HG03460 (cell line): ENCODE measurements around the gene NRXN2.
A peak's percentile ranks its signal among the peaks of the same experiment; 100 is the strongest.

Source experiments
- ATAC-seq: cut with Tn5 transposase; IDR thresholded peaks from one replicate; pipeline ENCODE4 v1.9.1; 2021; ENCODE audit not compliant: unreplicated experiment

The NRXN2 gene

DNA sequence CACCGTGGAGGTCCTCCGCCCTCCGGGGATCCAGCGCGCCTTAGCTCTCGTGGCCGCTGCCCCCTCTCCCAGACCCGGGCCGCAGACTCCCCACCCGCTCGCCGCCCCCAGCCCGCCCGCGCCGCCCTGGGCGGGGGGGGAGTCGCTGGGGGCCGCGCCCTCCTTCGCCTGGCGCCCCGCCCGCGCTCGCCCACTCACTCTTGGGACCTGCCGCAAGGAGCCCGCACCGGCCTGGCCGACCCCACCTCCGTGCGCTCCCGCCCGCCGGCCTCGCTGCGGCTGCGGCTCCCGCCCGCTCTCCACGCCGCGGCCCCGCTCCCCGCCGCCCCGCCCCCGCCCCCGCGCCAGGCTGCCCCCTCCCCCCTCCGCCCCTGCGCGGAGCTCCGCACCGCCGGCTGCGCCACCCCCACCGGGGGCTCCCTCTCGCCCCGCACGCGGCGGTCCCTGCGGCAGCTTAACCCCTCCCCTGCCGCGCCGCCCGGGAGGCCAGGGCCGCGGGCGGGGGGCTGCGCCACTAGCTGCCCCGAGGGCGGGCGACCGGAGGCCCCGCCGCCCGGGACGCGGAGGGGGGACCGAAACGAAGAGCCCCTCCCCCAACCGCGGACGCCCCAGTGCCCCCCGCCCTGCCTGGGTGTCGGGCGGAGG lies 21.7 kb upstream of the NRXN2 start:
- no peak for ATAC-seq

DNA sequence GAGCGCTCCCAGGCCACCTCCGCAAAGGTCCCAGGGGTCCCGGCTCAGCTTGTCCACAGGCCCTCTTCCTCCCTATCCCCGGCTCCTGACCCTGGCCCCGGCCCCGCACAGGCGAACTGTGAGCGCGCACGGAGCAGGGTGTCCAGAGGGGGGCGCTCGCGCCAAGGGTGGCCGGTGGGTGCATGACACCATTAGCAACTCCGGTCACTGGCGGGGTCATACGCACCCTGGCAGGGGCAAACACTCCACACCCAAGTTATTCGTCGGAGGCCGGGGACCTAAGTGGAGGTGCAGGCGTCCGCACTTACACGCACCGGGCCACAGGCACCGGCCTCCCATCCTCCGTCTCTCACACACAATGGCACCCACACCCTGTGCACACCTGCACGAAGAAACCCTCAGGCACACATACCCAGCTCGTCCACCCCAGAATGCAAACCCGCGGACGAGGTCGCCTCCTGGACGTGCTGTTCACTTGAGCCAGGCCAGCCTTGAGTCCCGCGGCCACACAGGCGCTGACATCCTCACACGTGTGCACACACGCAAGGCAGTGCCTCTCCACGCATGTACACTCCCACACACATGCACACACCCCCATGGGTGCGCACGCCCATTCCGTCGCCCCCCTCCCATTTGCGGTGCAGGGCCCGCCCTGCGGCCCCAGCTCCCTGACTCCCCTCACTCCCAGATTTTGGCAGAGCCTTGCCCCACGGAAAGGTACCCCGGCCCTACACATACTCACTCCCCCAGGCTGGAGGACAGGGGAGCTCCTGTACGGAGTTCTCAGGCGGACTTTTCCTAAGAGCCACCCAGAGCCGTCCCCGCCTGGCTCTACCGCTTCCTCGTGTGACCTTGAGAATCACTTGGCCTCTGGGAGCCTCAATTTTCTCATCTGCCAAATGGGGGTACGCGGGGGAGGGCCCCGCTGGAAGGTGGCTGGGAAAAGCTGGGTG lies 20.9 kb upstream of the NRXN2 start, which contains the start of gene RASGRP2:
RASGRP2 (minus strand) TSS at position 552 of the 953 bp plus-strand sequence. CDS start 1,276 bp downstream, outside the sequence.
- no peak for ATAC-seq

DNA sequence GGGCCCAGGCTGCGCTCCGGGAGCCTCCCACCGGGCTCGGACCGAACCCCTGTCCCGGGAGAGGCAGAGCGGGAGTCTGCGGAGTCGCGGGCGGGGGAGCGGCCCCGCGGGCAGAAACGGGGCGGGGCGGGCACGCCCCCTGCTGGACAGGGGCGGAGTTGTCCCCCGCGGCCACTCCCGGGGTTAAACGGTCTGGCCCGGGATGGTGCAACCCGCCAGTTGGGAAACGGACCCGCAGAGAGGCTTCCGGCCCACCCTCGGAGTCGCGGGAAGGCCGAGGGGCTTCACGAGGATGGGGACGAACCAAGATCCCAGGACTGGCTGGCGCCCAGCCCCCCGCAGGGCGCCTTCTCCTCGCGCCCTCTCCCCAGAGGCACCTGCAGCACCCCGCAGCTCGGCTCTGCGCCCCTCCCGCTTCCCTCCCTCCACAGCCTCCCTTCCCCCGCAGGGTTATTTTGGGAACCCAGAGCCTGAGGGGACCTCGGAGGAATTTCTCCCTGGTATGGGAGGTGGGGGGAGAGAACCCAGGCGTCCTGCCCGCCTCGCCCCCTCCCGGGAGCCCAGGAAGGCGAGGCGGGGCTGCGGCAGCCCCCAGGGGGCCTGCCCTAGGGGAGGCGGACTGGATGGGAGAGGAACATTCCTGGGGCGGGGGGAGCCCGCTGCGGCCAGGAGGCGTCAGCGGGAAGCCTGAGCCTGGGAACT lies 20.0 kb upstream of the NRXN2 start:
- ATAC-seq, result no peak

DNA sequence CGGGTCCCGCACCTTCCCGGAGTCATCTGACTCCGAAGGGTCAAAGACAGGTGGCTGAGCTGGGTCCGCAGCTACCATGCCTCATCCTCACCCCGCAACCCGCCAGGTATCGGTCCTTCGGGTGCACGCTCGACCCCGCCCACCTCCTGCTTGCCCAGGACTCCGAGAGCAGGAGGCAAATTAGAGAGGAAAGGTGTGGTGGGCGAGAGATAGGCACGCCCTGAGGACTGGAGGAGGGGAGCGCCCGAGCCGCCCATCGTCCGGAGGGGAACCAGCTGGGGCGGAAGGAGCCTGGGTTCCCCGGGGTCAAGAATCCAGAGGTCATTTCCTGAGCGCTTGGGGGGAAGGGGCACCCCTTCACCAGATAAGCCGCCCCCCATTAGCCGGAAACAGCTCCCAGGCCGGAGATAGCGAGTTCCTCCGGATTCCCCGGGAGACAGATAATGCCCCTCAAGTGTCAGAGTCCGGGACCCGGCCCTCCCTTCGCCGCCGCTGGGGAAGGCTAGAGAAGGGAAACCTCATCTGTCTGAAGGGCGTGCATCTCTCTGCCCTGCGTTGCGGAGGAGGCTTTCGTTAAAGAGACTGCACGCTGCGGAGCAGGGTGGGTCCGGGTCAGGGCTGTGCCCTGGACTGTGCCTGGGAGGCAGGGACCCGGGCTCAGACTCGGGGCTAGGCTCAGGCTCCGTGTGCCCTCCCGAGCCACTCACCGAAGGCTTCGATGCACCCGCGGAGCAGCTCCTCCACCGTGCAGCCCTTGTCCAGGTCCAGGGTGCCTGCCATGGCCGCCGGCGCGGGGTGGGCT lies 19.3 kb upstream of the NRXN2 start:
- no peak for ATAC-seq

DNA sequence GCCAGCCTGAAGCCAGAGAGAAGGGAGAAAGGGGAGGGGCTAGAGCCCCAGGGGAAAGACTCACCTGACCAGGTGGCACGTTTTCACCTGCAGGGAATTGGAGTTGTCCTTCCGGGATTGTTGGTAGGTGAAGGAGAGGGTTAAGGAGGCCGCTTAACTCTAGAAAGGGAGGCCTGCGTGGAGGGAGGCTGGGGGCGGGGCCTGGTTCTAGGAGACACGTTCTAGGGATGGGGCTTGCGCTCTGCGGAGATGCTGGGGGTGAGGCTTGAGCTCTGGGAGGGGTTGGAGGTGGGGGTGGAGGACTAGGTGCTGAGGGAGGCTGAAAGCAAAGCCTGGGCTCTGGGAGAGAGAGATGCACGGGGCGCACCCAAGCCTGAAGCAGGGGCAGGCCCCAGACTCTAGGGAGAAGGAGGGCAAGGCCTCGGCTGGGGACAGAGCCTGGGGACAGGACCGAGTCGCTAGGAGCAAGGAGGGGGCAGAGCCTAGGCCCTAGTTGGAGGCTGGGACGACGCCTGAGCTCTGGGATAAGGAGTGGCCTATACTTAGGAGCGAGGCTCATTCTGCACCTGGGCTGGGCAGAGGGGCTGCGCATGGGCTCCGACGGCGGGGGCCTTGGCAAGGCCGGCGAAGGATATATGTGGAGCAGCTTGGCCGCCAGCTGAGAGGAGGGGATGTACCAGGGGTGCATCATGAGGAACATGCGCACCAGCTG lies 18.5 kb upstream of the NRXN2 start:
- ATAC-seq, result no peak

DNA sequence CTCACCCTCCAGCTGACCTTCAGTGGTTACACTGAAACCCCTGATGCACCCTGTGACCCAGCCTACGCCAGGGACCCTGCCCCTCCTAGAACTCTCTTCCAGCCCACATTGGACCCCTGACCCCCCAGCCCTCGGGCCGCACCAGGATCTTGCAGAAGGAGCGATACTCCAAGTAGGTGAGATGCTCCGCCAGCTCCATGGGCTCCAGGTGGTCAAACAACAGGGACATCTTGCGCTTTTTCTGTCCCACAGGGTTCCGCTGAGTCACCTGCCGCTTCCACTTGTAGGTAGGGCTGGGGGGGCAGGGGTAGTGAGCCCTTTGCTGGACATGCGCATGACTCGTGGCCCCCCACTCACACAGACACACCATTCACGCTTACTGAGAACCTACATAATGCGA lies 16.9 kb upstream of the NRXN2 start:
- ATAC-seq, result no peak

DNA sequence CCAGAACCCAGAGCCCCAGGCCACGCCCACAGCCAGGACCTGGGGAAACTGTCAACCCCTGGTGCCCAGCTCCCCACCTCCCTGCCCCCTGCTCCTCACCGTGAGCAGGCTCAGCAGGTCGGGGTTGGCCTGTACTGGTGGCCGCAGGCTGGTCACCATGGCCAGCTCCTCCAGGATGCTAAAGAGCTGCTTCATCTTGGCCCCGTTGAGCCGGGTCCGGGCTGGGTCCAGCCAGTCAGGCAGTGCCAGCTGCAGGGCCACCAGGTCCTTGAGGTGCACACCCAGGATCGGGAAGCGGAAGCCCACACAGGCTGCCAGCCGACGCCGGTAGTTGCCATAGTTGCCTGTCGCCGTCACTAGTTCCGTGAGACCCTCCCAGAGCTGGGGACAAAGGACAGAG lies 13.7 kb upstream of the NRXN2 start:
- ATAC-seq, result no peak

DNA sequence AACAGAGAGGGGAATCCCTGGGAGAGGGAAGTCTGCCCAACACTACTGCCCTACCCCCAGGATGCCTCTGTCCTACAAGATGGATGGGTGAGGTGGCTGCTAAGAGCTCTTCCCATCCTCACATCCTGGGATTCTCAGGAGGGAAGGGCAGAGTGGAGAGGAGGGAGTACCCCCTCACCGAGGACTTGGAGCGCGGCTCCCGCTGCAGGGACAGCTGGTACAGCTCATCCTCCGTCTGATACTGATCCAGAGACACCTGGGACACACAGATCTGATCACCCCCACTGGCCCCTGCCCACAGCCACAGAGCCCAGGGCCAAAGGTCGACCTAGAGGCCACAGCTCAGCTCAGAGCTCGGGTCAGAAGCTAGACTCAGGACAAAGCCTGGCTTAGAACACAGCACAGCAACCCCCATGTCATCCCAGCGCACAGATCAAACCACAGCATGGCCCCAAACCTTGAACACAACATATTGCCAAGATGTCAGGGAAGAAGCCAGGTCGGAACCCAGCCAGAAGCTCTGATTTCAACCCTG lies 12.8 kb upstream of the NRXN2 start:
- no peak for ATAC-seq

DNA sequence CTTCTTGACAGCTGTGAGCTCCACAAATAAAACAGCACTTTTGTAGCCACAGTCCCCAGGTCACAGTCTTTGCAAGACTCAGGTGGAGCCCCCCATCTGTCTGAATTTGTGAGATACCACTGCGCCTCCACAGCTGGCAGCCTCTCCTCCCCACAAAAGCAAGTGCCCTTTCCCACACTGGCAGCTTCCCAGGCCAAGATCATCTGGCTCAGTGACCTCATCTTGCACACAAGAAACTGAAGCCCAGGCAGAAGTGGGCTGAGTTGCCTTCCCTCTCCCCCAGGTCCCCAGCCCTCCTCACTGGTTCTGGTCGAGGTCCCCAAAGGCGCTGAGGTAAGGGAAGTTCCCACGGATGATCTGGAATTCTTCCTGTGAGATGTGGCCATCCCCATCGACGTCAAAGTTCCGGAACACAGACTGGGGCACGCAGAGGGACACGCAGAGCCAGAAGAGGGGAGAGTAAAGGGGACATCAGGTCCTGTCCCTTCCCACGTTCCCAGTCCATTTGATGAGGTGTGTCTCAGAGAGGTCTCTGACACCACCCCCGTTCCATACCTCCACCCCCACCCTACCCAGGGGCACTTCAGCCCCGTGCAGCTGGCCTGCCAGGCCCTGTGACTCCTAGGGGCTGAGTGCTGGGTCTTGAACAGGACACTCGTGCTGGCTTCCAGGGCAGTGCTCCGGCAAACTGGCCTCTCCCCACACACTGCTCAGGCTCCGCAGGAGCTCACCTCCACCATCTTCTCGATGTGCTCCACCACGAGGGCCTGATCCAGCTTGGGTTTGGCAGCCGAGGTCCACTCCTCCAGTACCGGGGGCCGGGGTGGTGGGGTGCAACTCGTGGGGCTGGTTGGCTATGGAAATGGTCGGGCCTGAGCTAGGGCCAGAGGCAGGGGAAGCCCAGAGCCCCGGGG lies 12.1 kb upstream of the NRXN2 start:
- no peak for ATAC-seq

DNA sequence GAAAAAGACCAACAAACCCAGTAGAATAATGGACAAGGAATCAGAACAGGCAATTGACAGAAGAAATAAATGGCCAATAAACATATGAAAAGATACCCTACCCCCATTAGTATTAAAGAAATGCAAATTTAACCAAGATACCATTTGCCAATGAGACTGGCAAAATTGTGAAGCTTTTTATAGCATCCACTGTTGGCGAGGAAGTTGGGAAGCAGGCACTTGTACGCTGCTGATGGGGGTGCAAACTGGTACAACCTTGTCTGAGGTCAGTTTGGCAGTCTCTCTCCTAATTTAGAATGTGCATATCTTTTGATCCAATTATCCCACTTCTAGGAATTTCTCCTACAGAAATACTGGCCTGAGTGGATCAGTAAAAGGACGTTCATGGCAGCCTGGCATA lies 8.6 kb upstream of the NRXN2 start:
- no peak for ATAC-seq

DNA sequence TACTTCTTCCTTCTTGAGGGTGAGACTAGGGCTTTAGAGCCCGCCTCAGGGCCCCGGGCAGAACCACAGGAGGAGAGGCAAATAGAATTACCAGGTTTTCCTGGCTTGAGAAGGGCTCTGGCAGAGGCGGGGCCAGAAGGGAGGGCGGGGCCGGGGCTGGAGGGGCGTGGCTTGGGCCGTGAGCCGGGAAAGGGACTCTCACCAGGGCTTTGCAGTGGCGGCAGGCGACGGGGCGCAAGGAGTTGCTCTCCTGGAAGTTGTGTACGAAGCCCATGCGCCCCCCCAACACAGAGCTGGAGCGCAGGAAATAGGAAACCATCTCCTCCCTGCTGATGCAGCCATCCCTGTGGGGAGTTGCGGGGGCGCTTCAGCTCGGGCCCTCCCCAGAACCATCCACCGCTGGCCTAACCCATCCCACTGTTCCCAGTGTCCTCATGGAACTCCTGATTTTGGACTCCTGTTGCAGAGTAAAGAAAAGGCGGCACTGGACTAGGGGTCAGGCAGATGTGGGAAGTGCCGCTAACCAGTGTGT lies 6.9 kb upstream of the NRXN2 start:
- no peak for ATAC-seq

DNA sequence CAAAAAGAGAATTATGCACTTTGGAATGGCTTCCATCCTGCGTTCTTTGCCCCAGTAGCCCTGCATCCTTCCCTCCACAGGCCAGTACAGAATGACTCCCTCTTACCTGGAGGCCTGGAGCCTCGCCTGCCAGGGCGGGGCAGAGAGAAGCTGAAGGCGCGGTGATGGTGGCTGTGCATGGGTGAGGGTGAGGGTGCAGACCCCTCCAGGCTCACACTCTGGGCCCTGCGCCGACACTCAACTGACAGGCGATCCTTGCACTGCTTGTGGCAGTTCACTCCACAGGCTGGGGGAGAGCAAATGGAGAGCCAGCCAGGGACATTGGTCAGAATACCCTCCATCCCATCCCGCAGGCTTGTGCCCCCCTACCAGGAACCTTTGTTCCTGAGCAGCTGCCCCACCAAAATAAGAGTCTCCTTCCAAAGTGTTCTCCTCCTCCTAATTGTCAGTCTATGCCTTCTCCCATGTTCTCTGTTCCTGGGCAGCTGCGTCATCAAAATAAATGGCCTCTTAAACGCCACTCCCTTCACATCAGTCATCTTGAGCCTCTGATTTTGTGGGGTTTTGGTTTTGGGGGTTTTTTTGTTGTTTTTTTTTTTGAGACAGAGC lies 5.9 kb upstream of the NRXN2 start:
- no peak for ATAC-seq

DNA sequence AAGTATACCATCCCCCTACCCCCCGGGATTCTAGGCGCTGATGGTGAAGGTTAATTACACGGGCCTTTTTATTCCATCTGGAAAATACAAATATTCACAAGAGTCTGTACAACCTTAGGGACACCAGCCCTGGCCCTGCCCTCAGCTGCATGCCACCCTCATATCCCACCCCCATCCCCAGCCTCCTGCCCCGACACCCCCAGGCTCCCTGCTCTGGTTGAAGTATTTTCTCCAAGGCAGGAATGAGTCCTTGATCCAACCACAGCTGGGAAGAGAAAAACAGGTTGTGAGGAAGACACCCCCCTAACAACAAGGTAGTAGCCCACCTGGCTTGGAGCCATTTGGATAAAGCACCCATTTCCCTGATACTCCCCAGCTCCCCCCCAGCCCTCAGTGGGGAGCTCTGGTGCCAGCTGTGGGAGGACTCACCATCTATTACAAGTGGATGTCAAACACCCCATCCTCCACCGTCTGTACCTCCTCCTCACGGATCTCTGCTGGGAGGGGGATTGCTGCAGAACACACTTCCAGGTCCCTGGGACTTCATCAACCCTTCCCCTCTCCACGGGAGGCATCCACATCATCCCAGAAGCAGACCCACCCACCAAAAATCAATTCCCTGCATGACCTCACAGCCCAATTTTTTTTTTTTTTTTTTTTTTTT lies 4.0 kb upstream of the NRXN2 start:
- no peak for ATAC-seq

DNA sequence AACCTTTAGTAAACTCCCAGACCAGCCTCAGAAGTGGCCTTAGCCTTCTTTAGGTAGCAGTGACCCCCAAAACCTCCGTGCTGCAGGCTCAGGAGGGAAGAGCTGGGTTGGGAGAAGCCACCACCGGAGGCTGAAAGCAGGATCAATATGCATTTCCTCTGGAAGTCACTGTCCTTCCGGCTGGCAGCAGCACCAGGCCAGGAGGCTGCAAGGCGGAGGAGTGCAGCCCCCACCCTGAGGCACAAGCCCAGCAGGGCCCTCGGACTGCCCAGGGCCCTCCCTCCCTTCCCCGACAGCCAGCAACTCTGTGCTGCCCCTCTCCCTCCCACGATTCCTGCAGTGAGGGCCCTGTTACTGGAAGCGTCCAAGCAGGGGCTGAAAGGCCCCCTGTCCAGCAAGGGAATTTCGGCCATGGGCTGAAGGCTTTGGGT lies 3.2 kb upstream of the NRXN2 start:
- ATAC-seq, result no peak

DNA sequence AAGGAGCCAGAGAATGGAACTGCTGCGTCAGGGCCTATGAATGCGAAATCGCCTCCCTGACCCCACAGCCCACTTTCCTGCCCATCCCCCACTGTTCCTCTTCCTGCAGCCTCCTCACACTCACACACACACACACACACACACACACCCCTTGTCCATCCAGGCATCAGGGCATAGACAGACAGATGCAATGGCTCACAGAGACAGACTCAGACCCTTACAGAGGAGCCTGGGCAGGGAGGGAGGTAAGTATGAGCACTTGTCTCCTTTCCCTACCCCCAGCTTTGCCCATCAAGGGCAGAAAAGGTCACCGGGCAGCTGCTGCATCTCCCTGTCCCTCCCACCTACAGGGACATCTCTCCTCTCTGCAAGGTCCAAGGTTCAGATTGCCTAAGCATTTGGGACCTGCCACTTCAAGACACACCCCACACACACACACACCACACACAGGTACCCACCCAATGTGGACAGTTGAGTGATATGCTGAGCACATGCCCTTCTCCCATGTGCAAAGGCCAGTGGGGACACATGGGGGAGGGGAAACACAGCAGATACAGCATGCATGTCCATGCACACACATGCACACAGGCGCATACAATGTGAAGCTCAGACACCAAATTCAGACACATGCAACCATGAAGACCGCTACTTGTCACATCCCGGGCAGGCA lies 2.0 kb upstream of the NRXN2 start:
- ATAC-seq, result no peak

DNA sequence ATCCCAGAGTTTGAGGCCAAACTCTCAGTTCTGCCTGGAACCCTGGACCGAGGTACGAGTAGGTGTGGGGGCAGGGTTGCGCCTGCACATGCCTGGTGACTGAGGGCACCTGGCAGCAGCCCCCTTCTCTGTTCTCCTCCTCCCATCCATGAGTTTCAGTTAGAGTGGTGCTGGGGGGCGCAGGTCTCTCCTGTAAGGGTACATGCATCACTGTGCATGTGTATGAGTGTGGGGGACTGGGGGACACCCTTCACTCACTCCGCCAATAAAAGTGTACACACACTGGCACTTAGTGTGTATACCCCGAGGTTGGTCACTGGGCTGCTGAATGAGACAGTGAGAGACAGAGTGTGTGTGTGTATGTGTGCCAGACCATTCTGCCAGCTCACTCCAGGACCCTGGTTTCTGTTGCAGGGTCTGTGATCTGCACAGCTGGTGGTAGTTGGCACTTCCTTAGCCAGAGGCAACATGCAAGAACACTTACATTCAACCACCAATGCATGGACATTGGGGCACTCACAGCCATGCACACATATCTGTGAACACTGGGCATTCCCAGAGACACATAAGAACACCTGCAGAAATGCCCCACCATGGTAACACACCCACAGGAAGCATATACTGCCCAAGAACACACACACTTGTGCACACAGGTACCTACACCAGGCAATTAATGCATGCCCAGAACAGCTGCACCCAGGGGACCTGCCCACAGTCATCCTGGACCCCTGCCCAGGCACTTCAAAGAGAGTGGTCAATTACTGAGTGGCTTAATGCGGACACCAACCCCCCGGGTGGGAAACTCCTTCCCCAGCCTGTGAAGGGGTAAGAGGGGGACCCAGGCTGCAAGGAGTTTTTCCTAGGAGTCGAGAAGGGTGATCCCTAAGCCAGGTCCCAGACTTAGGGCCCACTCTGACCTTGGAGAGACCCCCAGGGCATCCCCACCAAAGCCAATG lies 1.2 kb upstream of the NRXN2 start:
- ATAC-seq, result peak; percentile 22
